Neural cell (in vitro differentiated cells): ENCODE measurements around the gene CYP27B1. TPM values are rescaled to one million over a fixed set of nuclear protein-coding genes. Genes with fewer than 3 reads are reported as not detected.

Source experiments
- H2AFZ ChIP-seq: fragments of 200-600, 300-800 bp; sonication (generic), shearing (Covaris generic); 2 replicates; pipeline ENCODE4 v1.6.0; 2014; ENCODE audit warnings: low read depth, mild to moderate bottlenecking, antibody characterized with exemption, low read length, moderate library complexity
- H3F3A ChIP-seq: fragments of 200-600 bp; shearing (Covaris generic); 2 replicates; pipeline ENCODE4 v1.6.1; 2016; ENCODE audit warnings: mild to moderate bottlenecking, moderate library complexity, mixed read lengths, antibody characterized with exemption, low read length; ENCODE audit not compliant: insufficient read depth, poor library complexity, severe bottlenecking
- H3K27ac ChIP-seq: fragments of 200-600, 300-800 bp; sonication (generic), shearing (Covaris generic); 2 replicates; pipeline ENCODE4 v1.5.1; 2014; ENCODE audit warnings: mild to moderate bottlenecking, low read length, moderate library complexity
- H3K27me3 ChIP-seq: fragments of 300-800, 200-600 bp; sonication (generic), shearing (Covaris generic); 2 replicates; pipeline ENCODE4 v1.6.0; 2014; ENCODE audit warnings: mild to moderate bottlenecking, low read depth, low read length, moderate library complexity; ENCODE audit not compliant: insufficient read depth
- H3K36me3 ChIP-seq: fragments of 300-800, 200-600 bp; sonication (generic), shearing (Covaris generic); 2 replicates; pipeline ENCODE4 v1.5.1; 2014; ENCODE audit warnings: mild to moderate bottlenecking, antibody characterized with exemption, low read length, moderate library complexity; ENCODE audit not compliant: insufficient read depth
- H3K4me2 ChIP-seq: fragments of 300-800, 200-600 bp; sonication (generic), shearing (Covaris generic); 2 replicates; pipeline ENCODE4 v1.6.0; 2014; ENCODE audit warnings: mild to moderate bottlenecking, low read length
- H3K4me3 ChIP-seq: fragments of 300-800, 200-600 bp; sonication (generic), shearing (Covaris generic); 2 replicates; pipeline ENCODE4 v1.5.1; 2014; ENCODE audit warnings: mild to moderate bottlenecking, low read length, moderate library complexity
- H3K79me2 ChIP-seq: fragments of 200-600 bp; shearing (Covaris generic); replicated peaks from 2 replicates; pipeline ENCODE4 v1.6.0; 2014; ENCODE audit warnings: mild to moderate bottlenecking, low read length, moderate library complexity; ENCODE audit not compliant: insufficient read depth
- H3K9ac ChIP-seq: fragments of 300-800, 200-600 bp; sonication (generic), shearing (Covaris generic); 2 replicates; pipeline ENCODE4 v1.6.1; 2016; ENCODE audit warnings: mild to moderate bottlenecking, low read length, mixed read lengths
- H3K9me2 ChIP-seq: fragments of 200-600 bp; shearing (Covaris generic); 2 replicates; pipeline ENCODE4 v1.6.1; 2016; ENCODE audit warnings: mild to moderate bottlenecking, low read length, mixed read lengths; ENCODE audit not compliant: insufficient read depth
- H3K9me3 ChIP-seq: fragments of 200-600, 300-800 bp; sonication (generic), shearing (Covaris generic); 2 replicates; pipeline ENCODE4 v1.6.1; 2016; ENCODE audit warnings: mild to moderate bottlenecking, mixed run types, low read length, moderate library complexity, mixed read lengths
- H4K20me1 ChIP-seq: fragments of 200-600 bp; shearing (Covaris generic); 2 replicates; pipeline ENCODE4 v1.6.1; 2016; ENCODE audit warnings: mild to moderate bottlenecking, mixed run types; ENCODE audit not compliant: insufficient read depth
- CTCF ChIP-seq: fragments of 450-650 bp; IDR thresholded peaks from 2 replicates; pipeline ENCODE4 v1.5.1; 2014; ENCODE audit warnings: antibody characterized with exemption, mild to moderate bottlenecking, moderate library complexity; ENCODE audit not compliant: poor library complexity, severe bottlenecking
- EP300 ChIP-seq: fragments of 450-650 bp; conservative IDR thresholded peaks from 2 replicates; pipeline ENCODE4 v1.6.1; 2014; ENCODE audit warnings: antibody characterized with exemption, mild to moderate bottlenecking, moderate library complexity; ENCODE audit not compliant: poor library complexity, severe bottlenecking
- EZH2 ChIP-seq: fragments of 200-600, 300-800 bp; shearing (Covaris generic), sonication (generic); IDR thresholded peaks from 2 replicates; pipeline ENCODE4 v1.6.1; 2014; ENCODE audit warnings: antibody characterized with exemption, low read length, borderline replicate concordance, mild to moderate bottlenecking; ENCODE audit not compliant: insufficient read depth, poor library complexity, severe bottlenecking
- MXI1 ChIP-seq: fragments of 450-650 bp; conservative IDR thresholded peaks from 2 replicates; pipeline ENCODE4 v1.6.1; 2014; ENCODE audit warnings: antibody characterized with exemption, mild to moderate bottlenecking; ENCODE audit not compliant: poor library complexity, severe bottlenecking
- POLR2AphosphoS5 ChIP-seq: IDR thresholded peaks from 2 replicates; pipeline ENCODE4 v1.6.1; 2012
- RAD21 ChIP-seq: fragments of 450-650 bp; conservative IDR thresholded peaks from 2 replicates; pipeline ENCODE4 v1.6.1; 2014; ENCODE audit warnings: antibody characterized with exemption, mild to moderate bottlenecking, moderate library complexity
- REST ChIP-seq: IDR thresholded peaks from 2 replicates; pipeline ENCODE4 v1.6.1; 2012; ENCODE audit warnings: borderline replicate concordance
- SMC3 ChIP-seq: fragments of 450-650 bp; conservative IDR thresholded peaks from 2 replicates; pipeline ENCODE4 v1.6.1; 2014; ENCODE audit warnings: antibody characterized with exemption, mild to moderate bottlenecking, moderate library complexity; ENCODE audit not compliant: poor library complexity
- TAF1 ChIP-seq: IDR thresholded peaks from 2 replicates; pipeline ENCODE4 v1.6.1; 2012; ENCODE audit warnings: low read depth
- polyA plus RNA-seq: library from polyadenylated mRNA; depleted of rRNA; stranded (reverse); fragments of >200 nt; gene quantifications from 2 replicates; pipeline ENCODE4 v1.2.3, GENCODE V29; 2014
- small RNA-seq, 3 experiments: library from RNA; depleted of rRNA; stranded (forward); fragments of <200 nt; gene quantifications; one replicate each; pipeline ENCODE3, GENCODE V24; 2012

CYP27B1 gene
- polyA plus RNA-seq, 1 donor from 2014 or later = 1.4 TPM

- H3K4me2 ChIP-seq = no peak overlapping the region
- H3K9me2 ChIP-seq = no peaks in the 10 kb centered on the region
- no peaks in the 10 kb centered on the region for H4K20me1 ChIP-seq
- TF ChIP-seq RAD21 (no peak), REST (no peak), MXI1 (no peak), CTCF (no peak), EZH2 (no peak), EP300 (no peak), POLR2AphosphoS5 (no peak), TAF1 (no peak), SMC3 (no peak)
- no peak overlapping the region for H3K4me3 ChIP-seq
- H3K9me3 ChIP-seq = no peaks in the 10 kb centered on the region
- peaks cover 3% of the 10 kb centered on the region for H3K36me3 ChIP-seq
- H3K79me2 ChIP-seq = no peaks in the 10 kb centered on the region
- no peaks in the 10 kb centered on the region for H3F3A ChIP-seq
- H3K9ac ChIP-seq = no peak overlapping the region
- H2AFZ ChIP-seq = no peak overlapping the region
- no peaks in the 10 kb centered on the region for H3K27me3 ChIP-seq
- no peak overlapping the region for H3K27ac ChIP-seq
Observed at GRCh38 chr12:57712701-57713100, 54.2 kb downstream of the CYP27B1 start.

Small RNA genes within 50 kb of the gene (small RNA-seq; reads per million reads assigned to genes)
- gene RNU6-1083P = 0 reads per million in 3 experiments

Other genes with a start within 250 kb of the CYP27B1 start
- 24.0 and 25.8 TPM in 2 replicates for gene DDIT3, start 246.6 kb downstream of the CYP27B1 start, polyA plus RNA-seq
- gene MBD6, start 244.3 kb downstream of the CYP27B1 start, polyA plus RNA-seq = 2.1 and 6.2 TPM in 2 replicates
- gene DCTN2, start 219.9 kb downstream of the CYP27B1 start, polyA plus RNA-seq = 351 and 369 TPM in 2 replicates
- 58.8 and 67.5 TPM in 2 replicates for gene KIF5A, start 217.0 kb downstream of the CYP27B1 start, polyA plus RNA-seq
- gene PIP4K2C, start 175.9 kb downstream of the CYP27B1 start, polyA plus RNA-seq = 22.1 and 31.0 TPM in 2 replicates
- 141 and 163 TPM in 2 replicates for gene DTX3, start 162.3 kb downstream of the CYP27B1 start, polyA plus RNA-seq
- gene ARHGEF25, start 155.6 kb downstream of the CYP27B1 start, polyA plus RNA-seq = 12.9 and 18.8 TPM in 2 replicates
- 99.9 and 152 TPM in 2 replicates for gene B4GALNT1, start 133.9 kb downstream of the CYP27B1 start, polyA plus RNA-seq
- gene OS9, start 72.9 kb downstream of the CYP27B1 start, polyA plus RNA-seq = 223 and 248 TPM in 2 replicates
- 19.3 and 24.9 TPM in 2 replicates for gene AGAP2, start 28.3 kb downstream of the CYP27B1 start, polyA plus RNA-seq
- 78.1 and 85.3 TPM in 2 replicates for gene TSPAN31, start 22.0 kb downstream of the CYP27B1 start, polyA plus RNA-seq
- gene CDK4, start 14.8 kb downstream of the CYP27B1 start, polyA plus RNA-seq = 81.3 and 104 TPM in 2 replicates
- 34.5 and 47.8 TPM in 2 replicates for gene MARCHF9, start 12.0 kb downstream of the CYP27B1 start, polyA plus RNA-seq
- gene METTL1, start 5.0 kb upstream of the CYP27B1 start, polyA plus RNA-seq = 1.9 and 2.0 TPM in 2 replicates
- 1.6 and 2.0 TPM in 2 replicates for gene EEF1AKMT3, start 5.5 kb upstream of the CYP27B1 start, polyA plus RNA-seq
- gene TSFM, start 15.7 kb upstream of the CYP27B1 start, polyA plus RNA-seq = 30.2 and 37.8 TPM in 2 replicates
- 2.7 and 4.9 TPM in 2 replicates for gene AVIL, start 51.7 kb upstream of the CYP27B1 start, polyA plus RNA-seq
- gene CTDSP2, start 79.7 kb upstream of the CYP27B1 start, polyA plus RNA-seq = 22.7 and 23.6 TPM in 2 replicates
- 5.7 and 13.3 TPM in 2 replicates for gene ATP23, start 174.5 kb upstream of the CYP27B1 start, polyA plus RNA-seq